ENCODE data around the gene RHBDL2.
"Not testable (repeated sequence)": the region's sequence is repeated elsewhere in the genome, so short reads cannot be mapped to it uniquely, and the experiment has no call there.

RHBDL2 gene

DNA sequence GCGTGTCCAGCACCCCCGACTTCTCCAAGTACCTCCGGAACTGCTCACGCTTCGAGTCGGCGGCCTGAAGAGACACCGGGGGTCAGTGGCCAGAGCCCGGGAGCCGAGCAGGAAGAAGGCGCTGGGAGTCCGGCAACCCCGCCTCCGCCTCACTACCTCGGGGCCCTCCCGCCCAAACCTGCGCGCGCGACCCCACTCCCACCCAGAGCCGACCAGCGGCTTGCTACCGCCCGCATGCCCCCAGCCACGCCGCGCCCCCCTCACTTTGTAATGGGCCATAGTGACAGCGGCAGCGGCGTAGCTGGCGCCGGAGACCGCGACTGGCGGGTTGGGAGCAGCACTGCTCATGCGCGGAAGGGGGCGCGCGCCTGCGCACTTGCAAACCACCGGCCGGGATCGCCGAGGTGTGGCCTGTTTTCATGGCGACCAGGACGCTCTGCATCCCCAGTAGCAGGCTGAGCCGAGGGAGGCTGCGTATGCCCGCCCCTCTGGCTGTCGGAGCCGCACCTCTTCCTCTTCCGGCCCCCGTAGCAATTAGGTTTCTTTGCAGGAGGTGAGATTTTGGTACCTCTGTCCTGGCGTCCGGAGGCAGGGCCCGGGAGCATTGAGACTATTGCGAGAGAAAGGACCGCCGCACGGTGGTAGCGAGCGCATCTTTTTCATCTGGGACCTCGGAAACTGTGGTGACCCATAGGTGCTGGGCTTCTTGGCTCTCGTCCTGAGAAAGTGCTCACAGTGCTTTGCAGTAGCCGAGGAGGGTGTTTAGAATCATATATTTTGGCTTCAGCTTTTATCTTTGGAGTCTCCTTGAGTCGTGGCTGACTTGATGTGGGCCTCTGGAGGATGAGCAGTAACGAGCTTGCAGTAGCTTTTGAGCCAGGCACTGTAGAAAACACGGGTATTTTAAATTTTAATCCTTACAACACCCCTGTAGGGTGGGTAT, 68.3 kb downstream of the RHBDL2 start, which contains the start of gene MYCBP:
Gene MYCBP (minus strand): TSS at position 322 of the 943 bp plus-strand sequence. CDS start 43 bp downstream, at position 279.
- peak; percentile 98 for DNase-seq

DNA sequence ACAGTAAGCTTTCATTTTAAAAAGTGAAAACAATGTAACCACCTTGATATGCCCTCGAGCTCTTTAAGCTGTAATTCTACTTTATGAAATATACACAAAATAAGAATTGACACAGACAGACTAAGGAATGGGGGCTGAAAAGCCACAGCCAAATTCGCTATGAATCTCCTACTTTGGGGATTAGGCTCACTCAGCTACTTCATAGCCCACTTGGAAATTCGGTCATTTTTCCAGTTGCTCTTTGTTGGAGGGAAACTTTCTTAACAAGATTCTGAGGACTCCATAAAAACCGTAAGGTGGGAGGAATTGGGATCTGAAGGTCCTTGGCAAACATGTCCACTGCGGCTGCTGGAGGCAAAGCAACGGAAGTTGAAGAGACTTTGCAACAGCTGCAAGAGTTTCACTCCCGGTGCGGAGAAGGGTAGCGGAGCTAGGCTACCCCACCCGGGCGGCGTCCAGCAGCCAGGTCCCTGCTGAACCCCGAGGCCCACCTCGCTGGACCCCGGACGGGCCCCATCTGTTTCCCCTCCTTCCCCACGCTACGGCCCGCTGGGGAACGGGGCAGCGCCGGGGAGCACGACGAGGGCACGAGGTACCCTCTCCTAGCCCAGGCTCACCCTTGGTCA, 69.1 kb downstream of the RHBDL2 start:
- DNase-seq, result no peak

GRCh38 chr1:38870996-38871395, 70.6 kb downstream of the RHBDL2 start:
- no peak for DNase-seq

GRCh38 chr1:38867208-38867607, 74.4 kb downstream of the RHBDL2 start:
- DNase-seq, result no peak

DNA sequence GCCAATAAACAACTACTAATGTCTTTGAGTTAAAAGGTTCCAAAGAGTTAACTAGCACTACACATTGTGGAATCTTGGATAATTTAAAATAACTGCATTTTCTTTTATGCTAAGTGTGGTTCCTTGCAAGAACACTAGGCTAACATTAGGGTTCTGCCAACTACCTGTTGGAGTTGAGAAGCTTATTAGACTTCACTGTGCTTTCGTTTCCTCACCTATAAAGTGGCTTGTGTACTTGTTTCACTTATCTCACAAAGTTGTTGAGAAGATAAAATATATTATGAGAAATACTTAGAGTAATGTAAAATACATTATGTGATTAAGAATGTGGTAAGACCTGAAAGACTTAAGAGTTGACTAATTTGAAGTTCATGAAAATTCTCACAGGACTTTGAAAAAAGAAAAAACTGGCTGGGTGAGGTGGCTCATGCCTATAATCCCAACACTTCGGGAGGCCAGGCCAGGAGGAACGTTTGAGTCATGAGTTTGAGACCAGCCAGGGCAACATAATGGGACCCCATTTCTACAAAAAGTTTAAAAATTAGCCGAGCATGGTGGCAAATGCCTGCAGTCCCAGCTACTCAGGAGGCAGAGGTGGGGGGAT, 76.4 kb downstream of the RHBDL2 start:
- DNase-seq, result no peak

DNA sequence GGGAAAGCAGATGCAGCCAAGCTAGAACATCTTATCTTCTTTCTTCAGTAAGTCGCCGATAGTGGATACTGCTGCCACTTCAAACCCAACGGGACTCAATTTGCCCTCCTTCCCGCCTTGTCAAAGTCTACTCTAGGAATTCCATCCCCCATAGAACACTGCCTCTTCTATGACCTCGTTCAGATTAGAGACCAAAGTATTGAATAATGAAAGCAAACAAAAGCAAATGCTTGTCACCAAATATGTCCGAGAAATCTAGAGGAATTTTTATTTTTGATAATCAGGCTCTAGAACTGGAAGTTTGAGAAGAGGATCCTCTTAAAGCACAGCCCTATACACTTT, 81.2 kb downstream of the RHBDL2 start:
- DNase-seq, result no peak

DNA sequence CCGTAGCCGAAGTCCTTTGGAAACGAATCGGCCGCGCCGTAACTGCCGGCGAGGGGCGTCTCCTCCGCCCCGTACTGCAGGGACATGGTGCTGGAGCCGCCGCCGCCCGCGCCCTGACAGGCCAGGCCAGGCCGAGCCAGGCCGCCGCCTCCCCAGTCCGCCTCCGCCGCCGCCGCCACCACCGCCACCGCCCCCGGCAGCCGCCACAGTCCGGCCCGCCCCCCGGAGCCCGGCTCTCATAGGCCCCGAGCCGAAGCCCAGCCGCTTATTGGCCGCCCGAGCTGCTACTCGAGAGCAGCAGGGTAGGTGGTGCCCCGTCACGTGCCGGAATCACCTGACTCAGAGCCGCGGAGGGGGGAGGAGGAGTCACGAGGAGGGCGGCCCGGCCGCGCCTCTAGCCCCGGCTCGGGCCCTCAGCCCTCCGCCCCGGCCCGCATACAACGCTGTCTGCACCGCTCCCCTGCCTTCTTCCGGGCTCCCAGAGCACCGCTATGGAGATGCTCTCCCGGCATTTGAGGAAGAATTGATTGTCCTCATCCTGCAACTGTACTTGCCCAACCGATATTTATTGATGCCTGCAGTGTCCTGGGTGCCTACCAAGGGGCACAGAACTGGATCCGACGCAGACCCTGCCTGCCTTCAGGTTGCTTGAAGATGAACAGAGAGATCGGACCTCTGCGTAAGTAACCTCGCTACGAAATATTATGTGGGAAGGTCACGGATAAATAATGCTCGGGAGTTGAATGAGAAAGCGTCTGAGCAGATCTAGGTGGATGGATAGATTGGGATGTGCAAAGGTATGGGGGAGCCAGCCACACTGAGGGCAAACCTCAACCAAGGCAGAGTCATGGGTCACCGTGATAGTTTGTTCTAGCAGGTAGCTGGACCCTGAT, 81.8 kb downstream of the RHBDL2 start, which contains the start of gene RRAGC:
Gene RRAGC (minus strand): TSS at position 212 of the 893 bp plus-strand sequence. CDS start 126 bp downstream, at position 86.
- peak; percentile 99 for DNase-seq

DNA sequence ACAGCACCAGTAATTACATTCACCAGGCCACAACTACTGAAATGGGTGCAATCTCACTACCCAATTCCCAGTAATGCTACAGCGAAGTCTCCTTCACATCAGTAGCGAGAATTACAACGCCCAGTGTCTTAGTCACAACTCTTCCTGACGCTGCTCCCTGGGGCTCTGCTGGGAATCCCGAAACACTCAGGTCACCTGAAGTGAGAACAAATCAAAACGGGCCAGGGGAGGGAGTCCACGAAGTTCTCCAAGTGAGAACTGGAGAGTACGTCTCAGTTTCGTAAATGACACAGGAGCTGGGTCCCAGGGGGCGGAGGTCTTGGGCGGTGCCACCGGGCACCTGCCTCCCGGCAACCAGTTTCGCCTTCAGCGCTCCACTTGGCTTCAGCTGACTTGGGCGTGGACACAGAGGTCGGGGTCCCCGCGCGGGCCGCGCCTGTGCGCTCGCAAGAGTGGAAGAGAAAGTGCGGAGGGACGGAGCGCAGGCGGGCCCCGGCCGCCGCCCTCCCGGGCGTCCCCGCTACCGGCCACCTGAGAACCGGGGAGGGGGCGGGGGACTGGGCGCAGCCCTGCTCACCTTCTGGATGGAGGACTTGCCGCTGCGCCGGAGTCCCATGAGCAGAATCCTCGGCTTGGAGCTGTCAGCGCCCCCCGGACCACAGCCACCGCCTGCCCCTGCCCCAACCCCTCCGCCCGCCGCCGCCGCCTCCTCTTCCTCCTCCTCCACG, 82.6 kb downstream of the RHBDL2 start:
- DNase-seq, result peak; percentile 48

DNA sequence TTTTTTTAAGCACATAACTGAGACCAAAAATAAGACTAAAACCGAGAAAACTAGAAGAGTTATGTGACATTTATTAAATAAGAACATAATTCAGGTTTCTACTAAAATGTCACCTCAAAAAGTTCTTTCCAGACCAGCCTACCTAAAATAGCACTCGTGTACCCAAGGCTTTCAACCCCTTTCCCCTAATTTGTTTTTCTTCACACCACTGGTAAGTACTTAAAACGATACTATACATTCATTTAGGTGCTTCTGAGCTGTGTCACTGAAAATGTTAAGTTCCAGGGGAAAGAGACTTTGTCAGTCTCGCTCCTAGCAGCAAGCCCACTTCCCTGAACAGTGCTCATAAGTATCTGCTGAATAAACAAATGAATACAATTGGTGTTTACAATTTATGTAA, 88.8 kb downstream of the RHBDL2 start:
- DNase-seq, result no peak

- no peak for DNase-seq
Measured at GRCh38 chr1:38848071-38848470, 93.6 kb downstream of the RHBDL2 start.

- DNase-seq, result no peak
Measured at GRCh38 chr1:38846210-38846609, 95.4 kb downstream of the RHBDL2 start.

- DNase-seq, result not testable (repeated sequence)
Measured at GRCh38 chr1:38845088-38845487, 96.5 kb downstream of the RHBDL2 start.

DNA sequence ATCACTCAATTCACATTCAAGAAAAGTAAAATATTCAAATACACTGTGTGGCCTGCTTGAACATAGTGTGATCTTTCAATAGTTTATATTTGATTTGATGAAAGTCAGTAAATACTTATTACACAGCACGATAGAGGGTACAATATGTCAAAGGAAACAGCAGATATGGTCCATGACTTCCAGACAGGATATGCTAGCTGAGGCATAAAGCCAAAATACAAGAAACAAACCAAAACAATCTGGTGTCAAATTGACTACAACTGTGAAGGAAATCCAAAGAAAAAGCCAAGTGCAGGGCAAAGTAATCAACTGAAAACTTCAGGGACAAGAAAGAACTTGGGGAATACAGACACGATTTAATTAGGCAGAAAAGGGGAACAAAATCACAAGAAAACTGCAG, 101.3 kb downstream of the RHBDL2 start:
- DNase-seq, result no peak

DNA sequence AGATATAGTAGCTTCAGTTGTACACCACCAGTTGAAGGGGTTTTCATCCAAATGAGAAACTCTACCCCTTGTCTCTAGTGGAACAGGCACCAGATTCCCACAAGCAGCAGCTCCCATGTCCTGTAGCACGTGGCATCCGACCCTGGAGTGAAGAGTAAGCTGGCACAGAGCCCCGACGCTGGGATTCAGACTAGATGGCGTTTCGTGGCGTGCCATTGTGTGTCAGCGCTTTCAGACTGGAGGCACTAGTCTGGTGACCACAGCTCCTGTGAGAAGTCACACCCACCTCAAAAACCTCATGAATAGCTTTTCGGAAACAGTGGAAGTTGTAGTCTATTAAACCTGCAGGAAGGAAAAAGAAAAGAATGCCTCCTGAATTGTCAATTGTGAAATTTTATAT, 102.3 kb downstream of the RHBDL2 start:
- DNase-seq, result no peak

DNA sequence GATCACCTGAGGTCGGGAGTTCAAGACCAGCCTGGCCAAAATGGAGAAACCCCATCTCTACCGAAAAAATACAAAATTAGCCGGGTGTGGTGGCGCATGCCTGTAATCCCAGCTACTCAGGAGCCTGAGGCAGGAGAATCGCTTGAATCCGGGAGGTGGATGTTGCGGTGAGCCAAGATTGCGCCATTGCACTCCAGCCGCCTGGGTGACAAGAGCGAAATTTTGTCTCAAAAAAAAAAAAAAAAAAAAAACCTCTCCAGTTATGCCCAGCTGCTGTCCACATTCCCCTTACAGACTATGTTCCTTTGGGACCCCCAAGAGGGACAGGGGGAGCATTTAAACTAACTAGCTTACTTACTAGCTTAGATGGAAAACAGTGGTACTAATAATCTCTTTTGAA, 105.3 kb downstream of the RHBDL2 start:
- not testable (repeated sequence) for DNase-seq
